B cell (primary cell): ENCODE measurements around the gene ZNF25.

Experiments
- CTCF ChIP-seq: fragments of 200-600 bp; IDR thresholded peaks from one replicate; pipeline ENCODE4 v1.8.0; 2022; ENCODE audit warnings: antibody characterized with exemption, mild to moderate bottlenecking
- EZH2 ChIP-seq: IDR thresholded peaks from 2 replicates; pipeline ENCODE4 v1.6.1; 2012; ENCODE audit warnings: borderline replicate concordance, low read depth, mild to moderate bottlenecking, moderate library complexity, low read length; ENCODE audit not compliant: insufficient read depth, poor library complexity, severe bottlenecking

GRCh38 chr10:38025283-38025682 is 48.8 kb upstream of the ZNF25 start:
- TF ChIP-seq CTCF (no peak), EZH2 (no peak)
